DOHH2 (cell line): ENCODE data around the gene TMEM235.

ENCODE experiments used
- H3F3A ChIP-seq: fragments of 200-600 bp; sonication (generic), shearing (Covaris generic); 2 replicates; pipeline ENCODE4 v1.6.0; 2016; ENCODE audit warnings: antibody characterized with exemption, mild to moderate bottlenecking; ENCODE audit not compliant: control insufficient read depth, insufficient read depth
- H3K27ac ChIP-seq: fragments of 200-600 bp; sonication (generic); 2 replicates; pipeline ENCODE4 v1.5.1; 2014; ENCODE audit warnings: low read depth, mild to moderate bottlenecking, low read length, moderate library complexity
- H3K27me3 ChIP-seq: fragments of 200-600 bp; sonication (generic); 2 replicates; pipeline ENCODE4 v1.6.1; 2014; ENCODE audit warnings: mild to moderate bottlenecking, low read length, mixed read lengths; ENCODE audit not compliant: control insufficient read depth
- H3K36me3 ChIP-seq: fragments of 200-600 bp; sonication (generic); 2 replicates; pipeline ENCODE4 v1.6.1; 2014; ENCODE audit warnings: mild to moderate bottlenecking, low read length, moderate library complexity, mixed read lengths; ENCODE audit not compliant: control insufficient read depth
- H3K4me1 ChIP-seq: fragments of 200-600 bp; sonication (generic); 2 replicates; pipeline ENCODE4 v1.6.1; 2014; ENCODE audit warnings: mild to moderate bottlenecking, low read length, mixed read lengths; ENCODE audit not compliant: control insufficient read depth
- H3K4me2 ChIP-seq: fragments of 200-600 bp; sonication (generic); 2 replicates; pipeline ENCODE4 v1.6.0; 2014; ENCODE audit warnings: mild to moderate bottlenecking, low read length, moderate library complexity
- H3K4me3 ChIP-seq: fragments of 200-600 bp; sonication (generic); 2 replicates; pipeline ENCODE4 v1.5.1; 2014; ENCODE audit warnings: mild to moderate bottlenecking, low read length, mixed read lengths
- H3K79me2 ChIP-seq: fragments of 200-600 bp; sonication (generic); 2 replicates; pipeline ENCODE4 v1.6.1; 2014; ENCODE audit warnings: mild to moderate bottlenecking, low read length, mixed read lengths; ENCODE audit not compliant: control insufficient read depth
- H3K9me2 ChIP-seq: fragments of 200-600 bp; sonication (generic); replicated peaks from 2 replicates; pipeline ENCODE4 v1.6.1; 2014; ENCODE audit warnings: mild to moderate bottlenecking, low read length, mixed read lengths; ENCODE audit not compliant: control insufficient read depth
- H3K9me3 ChIP-seq: fragments of 200-600 bp; sonication (generic); 2 replicates; pipeline ENCODE4 v1.6.1; 2014; ENCODE audit warnings: antibody characterized with exemption, low read length, mixed read lengths; ENCODE audit not compliant: control insufficient read depth, insufficient read depth
- H4K20me1 ChIP-seq: fragments of 200-600 bp; sonication (generic); 2 replicates; pipeline ENCODE4 v1.6.0; 2014; ENCODE audit warnings: low read depth, mild to moderate bottlenecking, antibody characterized with exemption, low read length, moderate library complexity; ENCODE audit not compliant: control insufficient read depth, insufficient read depth
- CTCF ChIP-seq: fragments of 200-600 bp; sonication (generic); IDR thresholded peaks from one replicate; pipeline ENCODE4 v1.5.1; 2014; ENCODE audit warnings: antibody characterized with exemption, mild to moderate bottlenecking, low read depth, low read length; ENCODE audit not compliant: poor library complexity, severe bottlenecking
- EZH2phosphoT487 ChIP-seq: fragments of 200-600 bp; sonication (generic); IDR thresholded peaks from 2 replicates; pipeline ENCODE4 v1.6.1; 2017; ENCODE audit warnings: borderline replicate concordance, mild to moderate bottlenecking, antibody characterized with exemption, low read length, moderate library complexity, mixed read lengths

The TMEM235 gene

GRCh38 chr17:78240839-78241238 is 9.4 kb downstream of the TMEM235 start:
- no peaks in the 10 kb centered on the region for H3K27me3 ChIP-seq
- TF ChIP-seq CTCF (no peak), EZH2phosphoT487 (no peak)
- H3K9me3 ChIP-seq = no peaks in the 10 kb centered on the region; the same call in 1 of the 2 replicates
- peak overlapping the region; percentile 95 for H3K27ac ChIP-seq
- H3K36me3 ChIP-seq = no peaks in the 10 kb centered on the region
- H3K9me2 ChIP-seq = no peaks in the 10 kb centered on the region
- no peaks in the 10 kb centered on the region for H4K20me1 ChIP-seq
- peaks cover 30% of the 10 kb centered on the region for H3F3A ChIP-seq
- peak overlapping the region; percentile 60; the same call in 1 of the 2 replicates for H3K4me2 ChIP-seq
- no peak overlapping the region; the same call in 1 of the 2 replicates for H3K4me3 ChIP-seq
- no peaks in the 10 kb centered on the region for H3K79me2 ChIP-seq
- peaks cover 63% of the 10 kb centered on the region for H3K4me1 ChIP-seq

- peaks cover 63% of the 10 kb centered on the region for H3K4me1 ChIP-seq
Observed at GRCh38 chr17:78241277-78242023, 10.0 kb downstream of the TMEM235 start.

GRCh38 chr17:78242024-78242742 is 10.8 kb downstream of the TMEM235 start:
- Histone ChIP-seq H3K36me3 (no peaks in the 10 kb centered on the region), H3K9me3 (no peaks in the 10 kb centered on the region; the same call in 1 of the 2 replicates), H3K4me3 (peak overlapping the region; percentile 27), H4K20me1 (no peaks in the 10 kb centered on the region), H3K27ac (peak overlapping the region; percentile 95), H3K4me2 (peak overlapping the region; percentile 60), H3K4me1 (peaks cover 63% of the 10 kb centered on the region), H3K9me2 (no peaks in the 10 kb centered on the region), H3K79me2 (no peaks in the 10 kb centered on the region), H3F3A (peaks cover 30% of the 10 kb centered on the region), H3K27me3 (no peaks in the 10 kb centered on the region)
- TF ChIP-seq CTCF (no peak), EZH2phosphoT487 (no peak)

More at GRCh38 chr17:78241277-78242023, 10.0 kb downstream of the TMEM235 start:
- Histone ChIP-seq H3K27me3 (no peaks in the 10 kb centered on the region), H3K4me2 (peak overlapping the region; percentile 60), H3F3A (peaks cover 30% of the 10 kb centered on the region), H3K4me3 (peak overlapping the region; percentile 27), H3K9me2 (no peaks in the 10 kb centered on the region), H3K9me3 (no peaks in the 10 kb centered on the region; the same call in 1 of the 2 replicates), H3K27ac (peak overlapping the region; percentile 95), H3K79me2 (no peaks in the 10 kb centered on the region), H4K20me1 (no peaks in the 10 kb centered on the region), H3K36me3 (no peaks in the 10 kb centered on the region)
- TF ChIP-seq EZH2phosphoT487 (no peak), CTCF (no peak)
